Measurements from ENCODE around the gene SMARCA2.

Gene SMARCA2

GRCh38 chr9:2023532-2023931, 8.4 kb downstream of the SMARCA2 start:
- H3K36me3 ChIP-seq (ENCODE audit: insufficient read depth, low read length) = no peaks in the 10 kb centered on the region
- no peak overlapping the region for H3K27ac ChIP-seq (ENCODE audit: low read depth, low read length)
- H3K4me1 ChIP-seq (ENCODE audit: control insufficient read depth, insufficient read depth, low read length, unreplicated experiment) = peaks cover 7% of the 10 kb centered on the region
- no peaks in the 10 kb centered on the region for H3K27me3 ChIP-seq (ENCODE audit: insufficient read depth, low read length)
- no peak overlapping the region for H3K4me3 ChIP-seq (ENCODE audit: low read depth, low read length)
- H2AFZ ChIP-seq (ENCODE audit: low read length, unreplicated experiment) = no peak overlapping the region
- H3K79me2 ChIP-seq (ENCODE audit: control insufficient read depth, insufficient read depth, low read length, unreplicated experiment) = peaks cover 67% of the 10 kb centered on the region

GRCh38 chr9:2024888-2025782, 10.0 kb downstream of the SMARCA2 start:
- Histone ChIP-seq H3K4me1 (ENCODE audit: control insufficient read depth, insufficient read depth, low read length, unreplicated experiment) (no peaks in the 10 kb centered on the region), H3K27ac (ENCODE audit: low read depth, low read length) (no peak overlapping the region), H3K27me3 (ENCODE audit: insufficient read depth, low read length) (no peaks in the 10 kb centered on the region), H3K79me2 (ENCODE audit: control insufficient read depth, insufficient read depth, low read length, unreplicated experiment) (peaks cover 54% of the 10 kb centered on the region), H3K36me3 (ENCODE audit: insufficient read depth, low read length) (no peaks in the 10 kb centered on the region), H3K4me3 (ENCODE audit: low read depth, low read length) (no peak overlapping the region), H2AFZ (ENCODE audit: low read length, unreplicated experiment) (no peak overlapping the region)

- Histone ChIP-seq H2AFZ (ENCODE audit: low read length, unreplicated experiment) (no peak overlapping the region), H3K79me2 (ENCODE audit: control insufficient read depth, insufficient read depth, low read length, unreplicated experiment) (peaks cover 42% of the 10 kb centered on the region), H3K4me1 (ENCODE audit: control insufficient read depth, insufficient read depth, low read length, unreplicated experiment) (no peaks in the 10 kb centered on the region), H3K4me3 (ENCODE audit: low read depth, low read length) (no peak overlapping the region), H3K27me3 (ENCODE audit: insufficient read depth, low read length) (no peaks in the 10 kb centered on the region), H3K36me3 (ENCODE audit: insufficient read depth, low read length) (no peaks in the 10 kb centered on the region), H3K27ac (ENCODE audit: low read depth, low read length) (no peak overlapping the region)
Observed at GRCh38 chr9:2026220-2026997, 11.3 kb downstream of the SMARCA2 start.

- Histone ChIP-seq H3K4me1 (ENCODE audit: control insufficient read depth, insufficient read depth, low read length, unreplicated experiment) (no peaks in the 10 kb centered on the region), H3K36me3 (ENCODE audit: insufficient read depth, low read length) (no peaks in the 10 kb centered on the region), H3K79me2 (ENCODE audit: control insufficient read depth, insufficient read depth, low read length, unreplicated experiment) (peaks cover 32% of the 10 kb centered on the region), H3K4me3 (ENCODE audit: low read depth, low read length) (no peak overlapping the region), H3K27me3 (ENCODE audit: insufficient read depth, low read length) (no peaks in the 10 kb centered on the region), H3K27ac (ENCODE audit: low read depth, low read length) (no peak overlapping the region), H2AFZ (ENCODE audit: low read length, unreplicated experiment) (no peak overlapping the region)
Observed at GRCh38 chr9:2027543-2028160, 12.5 kb downstream of the SMARCA2 start.

- no peaks in the 10 kb centered on the region for H3K36me3 ChIP-seq (ENCODE audit: insufficient read depth, low read length)
- H3K79me2 ChIP-seq (ENCODE audit: control insufficient read depth, insufficient read depth, low read length, unreplicated experiment) = peaks cover 29% of the 10 kb centered on the region
- no peaks in the 10 kb centered on the region for H3K27me3 ChIP-seq (ENCODE audit: insufficient read depth, low read length)
- H3K27ac ChIP-seq (ENCODE audit: low read depth, low read length) = no peak overlapping the region
- H2AFZ ChIP-seq (ENCODE audit: low read length, unreplicated experiment) = no peak overlapping the region
- H3K4me1 ChIP-seq (ENCODE audit: control insufficient read depth, insufficient read depth, low read length, unreplicated experiment) = no peaks in the 10 kb centered on the region
- no peak overlapping the region for H3K4me3 ChIP-seq (ENCODE audit: low read depth, low read length)
Observed at GRCh38 chr9:2028888-2029287, 13.7 kb downstream of the SMARCA2 start.

- Histone ChIP-seq H3K79me2 (ENCODE audit: control insufficient read depth, insufficient read depth, low read length, unreplicated experiment) (peaks cover 27% of the 10 kb centered on the region), H2AFZ (ENCODE audit: low read length, unreplicated experiment) (no peak overlapping the region), H3K27ac (ENCODE audit: low read depth, low read length) (no peak overlapping the region), H3K4me3 (ENCODE audit: low read depth, low read length) (no peak overlapping the region), H3K27me3 (ENCODE audit: insufficient read depth, low read length) (no peaks in the 10 kb centered on the region), H3K36me3 (ENCODE audit: insufficient read depth, low read length) (no peaks in the 10 kb centered on the region), H3K4me1 (ENCODE audit: control insufficient read depth, insufficient read depth, low read length, unreplicated experiment) (no peaks in the 10 kb centered on the region)
Observed at GRCh38 chr9:2029666-2030170, 14.6 kb downstream of the SMARCA2 start.

GRCh38 chr9:2032234-2032633, 17.1 kb downstream of the SMARCA2 start:
- Histone ChIP-seq H3K36me3 (ENCODE audit: insufficient read depth, low read length) (no peaks in the 10 kb centered on the region), H3K27me3 (ENCODE audit: insufficient read depth, low read length) (no peaks in the 10 kb centered on the region), H3K27ac (ENCODE audit: low read depth, low read length) (no peak overlapping the region), H3K4me3 (ENCODE audit: low read depth, low read length) (no peak overlapping the region), H2AFZ (ENCODE audit: low read length, unreplicated experiment) (no peak overlapping the region), H3K79me2 (ENCODE audit: control insufficient read depth, insufficient read depth, low read length, unreplicated experiment) (peaks cover 10% of the 10 kb centered on the region), H3K4me1 (ENCODE audit: control insufficient read depth, insufficient read depth, low read length, unreplicated experiment) (no peaks in the 10 kb centered on the region)

GRCh38 chr9:2036844-2037243, 21.7 kb downstream of the SMARCA2 start:
- H3K36me3 ChIP-seq (ENCODE audit: insufficient read depth, low read length) = 0 out of 2 replicates have a peak, but pooled peaks cover 6% of the 10 kb centered on the region
- no peaks in the 10 kb centered on the region for H3K27me3 ChIP-seq (ENCODE audit: insufficient read depth, low read length)
- H3K27ac ChIP-seq (ENCODE audit: low read depth, low read length) = no peak overlapping the region
- no peak overlapping the region for H3K4me3 ChIP-seq (ENCODE audit: low read depth, low read length)
- H3K4me1 ChIP-seq (ENCODE audit: control insufficient read depth, insufficient read depth, low read length, unreplicated experiment) = no peaks in the 10 kb centered on the region
- H2AFZ ChIP-seq (ENCODE audit: low read length, unreplicated experiment) = no peak overlapping the region
- no peaks in the 10 kb centered on the region for H3K79me2 ChIP-seq (ENCODE audit: control insufficient read depth, insufficient read depth, low read length, unreplicated experiment)

GRCh38 chr9:2039294-2040180, 24.4 kb downstream of the SMARCA2 start:
- no peaks in the 10 kb centered on the region for H3K79me2 ChIP-seq (ENCODE audit: control insufficient read depth, insufficient read depth, low read length, unreplicated experiment)
- no peak overlapping the region for H3K4me3 ChIP-seq (ENCODE audit: low read depth, low read length)
- no peaks in the 10 kb centered on the region for H3K27me3 ChIP-seq (ENCODE audit: insufficient read depth, low read length)
- 0 out of 2 replicates have a peak, but pooled peaks cover 6% of the 10 kb centered on the region for H3K36me3 ChIP-seq (ENCODE audit: insufficient read depth, low read length)
- no peak overlapping the region for H3K27ac ChIP-seq (ENCODE audit: low read depth, low read length)
- H2AFZ ChIP-seq (ENCODE audit: low read length, unreplicated experiment) = no peak overlapping the region
- H3K4me1 ChIP-seq (ENCODE audit: control insufficient read depth, insufficient read depth, low read length, unreplicated experiment) = no peaks in the 10 kb centered on the region

- Histone ChIP-seq H3K27ac (ENCODE audit: low read depth, low read length) (no peak overlapping the region), H2AFZ (ENCODE audit: low read length, unreplicated experiment) (no peak overlapping the region), H3K27me3 (ENCODE audit: insufficient read depth, low read length) (no peaks in the 10 kb centered on the region), H3K4me3 (ENCODE audit: low read depth, low read length) (no peak overlapping the region), H3K36me3 (ENCODE audit: insufficient read depth, low read length) (0 out of 2 replicates have a peak, but pooled peaks cover 6% of the 10 kb centered on the region), H3K4me1 (ENCODE audit: control insufficient read depth, insufficient read depth, low read length, unreplicated experiment) (no peaks in the 10 kb centered on the region), H3K79me2 (ENCODE audit: control insufficient read depth, insufficient read depth, low read length, unreplicated experiment) (no peaks in the 10 kb centered on the region)
Observed at GRCh38 chr9:2040828-2041227, 25.7 kb downstream of the SMARCA2 start.

All from ACC112 (cell line).